GM23338 (cell line): ENCODE data around the gene MYRFL. TPM values are rescaled to one million over a fixed set of nuclear protein-coding genes. Genes with fewer than 3 reads are reported as not detected.

Experiments used
- ATAC-seq: fragments of 200-7000 bp; cut with Tn5 transposase; 3 replicates; pipeline ENCODE4 v1.9.1; 2020
- DNase-seq: peaks from one replicate; pipeline ENCODE4 v3.0.0-alpha.2; 2015; ENCODE audit warnings: low spot score
- H2AFZ ChIP-seq: fragments of 200-600 bp; sonication (generic); 2 replicates; pipeline ENCODE4 v1.8.0; 2016; ENCODE audit warnings: antibody characterized with exemption, mild to moderate bottlenecking, moderate library complexity
- H3F3A ChIP-seq: fragments of 200-600 bp; sonication (generic); replicated peaks from 2 replicates; pipeline ENCODE4 v1.8.0; 2017; ENCODE audit warnings: antibody characterized with exemption, mixed run types, low read depth
- H3K27ac ChIP-seq: fragments of 200-600 bp; sonication (generic); 2 replicates; pipeline ENCODE4 v1.6.1; 2016; ENCODE audit warnings: low read depth
- H3K27me3 ChIP-seq: fragments of 200-600 bp; sonication (generic); 2 replicates; pipeline ENCODE4 v1.8.0; 2016; ENCODE audit warnings: mild to moderate bottlenecking, mixed run types, moderate library complexity; ENCODE audit not compliant: insufficient read depth
- H3K36me3 ChIP-seq: fragments of 200-600 bp; sonication (generic); 2 replicates; pipeline ENCODE4 v1.8.0; 2016; ENCODE audit warnings: mild to moderate bottlenecking; ENCODE audit not compliant: insufficient read depth
- H3K4me1 ChIP-seq: fragments of 200-600 bp; sonication (generic); 2 replicates; pipeline ENCODE4 v1.8.0; 2016; ENCODE audit warnings: mild to moderate bottlenecking, moderate library complexity; ENCODE audit not compliant: insufficient read depth
- H3K4me2 ChIP-seq: fragments of 200-600 bp; sonication (generic); 2 replicates; pipeline ENCODE4 v1.7.1; 2017; ENCODE audit warnings: mixed run types
- H3K4me3 ChIP-seq: fragments of 200-600 bp; sonication (generic); 2 replicates; pipeline ENCODE4 v1.6.1; 2016; ENCODE audit warnings: mixed run types
- H3K79me2 ChIP-seq: fragments of 200-600 bp; sonication (generic); replicated peaks from 2 replicates; pipeline ENCODE4 v1.8.0; 2017; ENCODE audit warnings: mild to moderate bottlenecking; ENCODE audit not compliant: insufficient read depth
- H3K9me2 ChIP-seq: fragments of 200-600 bp; sonication (generic); 2 replicates; pipeline ENCODE4 v1.8.0; 2017; ENCODE audit not compliant: insufficient read depth
- H4K20me1 ChIP-seq: fragments of 200-600 bp; sonication (generic); replicated peaks from 2 replicates; pipeline ENCODE4 v1.8.0; 2017; ENCODE audit warnings: mild to moderate bottlenecking; ENCODE audit not compliant: insufficient read depth
- H3K27ac Mint-ChIP-seq: 2 replicates; pipeline ENCODE4 v1.8.0; 2020; ENCODE audit warnings: inconsistent platforms, mild to moderate bottlenecking, moderate library complexity, mixed read lengths
- H3K27me3 Mint-ChIP-seq: 3 replicates; pipeline ENCODE4 v1.8.0; 2022; ENCODE audit warnings: low read depth, mild to moderate bottlenecking, moderate library complexity, mixed read lengths, inconsistent platforms; ENCODE audit not compliant: insufficient read depth, poor library complexity
- H3K36me3 Mint-ChIP-seq: 3 replicates; pipeline ENCODE4 v1.8.0; 2021; ENCODE audit warnings: low read depth, mild to moderate bottlenecking, inconsistent platforms, moderate library complexity, mixed read lengths
- H3K4me1 Mint-ChIP-seq: 3 replicates; pipeline ENCODE4 v1.8.0; 2020; ENCODE audit warnings: mild to moderate bottlenecking, inconsistent platforms, mixed read lengths
- H3K4me3 Mint-ChIP-seq: 3 replicates; pipeline ENCODE4 v1.8.0; 2021; ENCODE audit warnings: moderate library complexity, mild to moderate bottlenecking, inconsistent platforms, mixed read lengths
- H3K9me3 Mint-ChIP-seq: 3 replicates; pipeline ENCODE4 v1.8.0; 2020; ENCODE audit warnings: moderate library complexity, mild to moderate bottlenecking, inconsistent platforms, mixed read lengths
- CREB1 ChIP-seq: fragments of 250-450 bp; sonication (Bioruptor Pico); IDR thresholded peaks from 2 replicates; pipeline ENCODE4 v1.5.0; 2020; ENCODE audit warnings: low read depth, mild to moderate bottlenecking, moderate library complexity
- CTCF ChIP-seq, 2 experiments: fragments of 200-600 bp in 1 of 2; sonication (generic) in 1 of 2; conservative IDR thresholded peaks; 2 replicates each; pipeline versions ENCODE4 v1.5.1 to v1.6.1; 2016 to 2017; ENCODE audit warnings: antibody characterized with exemption in 2 of 2, low read depth in 2 of 2, mild to moderate bottlenecking in 2 of 2, moderate library complexity in 1 of 2
- ETS1 ChIP-seq: IDR thresholded peaks from 2 replicates; pipeline ENCODE4 v1.6.1; 2016; ENCODE audit warnings: antibody characterized with exemption
- EZH2 ChIP-seq: fragments of 200-600 bp; sonication (generic); IDR thresholded peaks from one replicate; pipeline ENCODE4 v1.8.0; 2017; ENCODE audit warnings: antibody characterized with exemption, mild to moderate bottlenecking, low read depth; ENCODE audit not compliant: unreplicated experiment
- EZH2phosphoT487 ChIP-seq: fragments of 200-600 bp; sonication (generic); IDR thresholded peaks from one replicate; pipeline ENCODE4 v1.8.1; 2018; ENCODE audit warnings: antibody characterized with exemption; ENCODE audit not compliant: unreplicated experiment
- JUNB ChIP-seq: IDR thresholded peaks from one replicate; pipeline ENCODE4 v1.6.1; 2016; ENCODE audit warnings: antibody characterized with exemption; ENCODE audit not compliant: unreplicated experiment
- NANOG ChIP-seq: IDR thresholded peaks from 2 replicates; pipeline ENCODE4 v1.6.1; 2016; ENCODE audit warnings: antibody characterized with exemption, borderline replicate concordance
- POLR2AphosphoS5 ChIP-seq: IDR thresholded peaks from 2 replicates; pipeline ENCODE4 v1.6.1; 2016; ENCODE audit warnings: antibody characterized with exemption, low read depth
- REST ChIP-seq: IDR thresholded peaks from one replicate; pipeline ENCODE4 v1.6.1; 2018; ENCODE audit warnings: antibody characterized with exemption; ENCODE audit not compliant: unreplicated experiment
- STAT1 ChIP-seq: IDR thresholded peaks from one replicate; pipeline ENCODE4 v1.6.1; 2016; ENCODE audit warnings: antibody characterized with exemption; ENCODE audit not compliant: unreplicated experiment
- ZNF114 ChIP-seq: fragments of 250-450 bp; sonication (Bioruptor Pico); IDR thresholded peaks from 2 replicates; pipeline ENCODE4 v1.5.0; 2020; ENCODE audit warnings: mild to moderate bottlenecking, moderate library complexity
- ZNF331 ChIP-seq: fragments of 250-450 bp; sonication (Bioruptor Pico); IDR thresholded peaks from 2 replicates; pipeline ENCODE4 v1.5.0; 2020; ENCODE audit warnings: low read depth, mild to moderate bottlenecking, moderate library complexity
- ZNF462 ChIP-seq: fragments of 250-450 bp; sonication (Bioruptor Pico); IDR thresholded peaks from 2 replicates; pipeline ENCODE4 v1.5.0; 2020; ENCODE audit warnings: mild to moderate bottlenecking, moderate library complexity
- polyA plus RNA-seq: library from polyadenylated mRNA; unstranded; fragments of >200 nt; fragmentation: Nextera tagmentation; extraction: Ambion mirVana; gene quantifications from 2 replicates; pipeline ENCODE4 v1.2.1, GENCODE V29; 2016
- total RNA-seq: library from RNA; depleted of rRNA; stranded (reverse); fragments of >200 nt; shearing (Covaris generic); gene quantifications from 2 replicates; pipeline ENCODE4 v1.2.3, GENCODE V29; 2014

MYRFL gene
- total and polyA plus RNA-seq, 2 experiments from 2014 or later = 2.3 to 2.8 TPM

GRCh38 chr12:69952890-69953289, 127.9 kb downstream of the MYRFL start:
- H3K27ac ChIP-seq = no peak overlapping the region
- peaks cover 56% of the 10 kb centered on the region for H3K4me1 Mint-ChIP-seq
- ATAC-seq (peak; percentile 26; the same call in 2 of the 3 replicates), DNase-seq (no peak)
- no peak for TF ChIP-seq ZNF114 (CRISPR knock-in tag)
- TF ChIP-seq CREB1 = no peak
- no peak for TF ChIP-seq POLR2AphosphoS5
- TF ChIP-seq JUNB = no peak
- no peak for TF ChIP-seq NANOG
- no peak for TF ChIP-seq REST
- no peak for TF ChIP-seq EZH2
- no peak for TF ChIP-seq EZH2phosphoT487
- no peak for TF ChIP-seq ETS1
- TF ChIP-seq ZNF462 (CRISPR knock-in tag) = no peak
- TF ChIP-seq STAT1 = no peak
- TF ChIP-seq CTCF (conservative IDR thresholded peaks at IDR 0.05; ENCODE audit: low read depth in 2 of 2) = no peak
- no peak for TF ChIP-seq ZNF331 (CRISPR knock-in tag)
- H3K4me1 ChIP-seq = peaks cover 48% of the 10 kb centered on the region
- H3K27me3 Mint-ChIP-seq = peaks cover 2% of the 10 kb centered on the region
- no peak overlapping the region for H3K4me3 Mint-ChIP-seq
- H4K20me1 ChIP-seq = no peaks in the 10 kb centered on the region
- no peaks in the 10 kb centered on the region for H3K9me2 ChIP-seq
- H3K9me3 Mint-ChIP-seq = peaks cover 3% of the 10 kb centered on the region; the same call in 2 of the 3 replicates
- H3K4me3 ChIP-seq = no peak overlapping the region
- no peaks in the 10 kb centered on the region for H3K36me3 ChIP-seq
- H3K27ac Mint-ChIP-seq = 0 out of 2 replicates have a peak overlapping the region, but pooled peaks have one; percentile 37
- H3K36me3 Mint-ChIP-seq = peaks cover 8% of the 10 kb centered on the region; the same call in 2 of the 3 replicates
- peak overlapping the region; percentile 41 for H3K4me2 ChIP-seq
- H3F3A ChIP-seq = no peaks in the 10 kb centered on the region
- no peaks in the 10 kb centered on the region for H3K27me3 ChIP-seq
- H2AFZ ChIP-seq = no peak overlapping the region
- H3K79me2 ChIP-seq = no peaks in the 10 kb centered on the region
